Cardiac muscle cell (in vitro differentiated cells and primary cell): Measurements from ENCODE around the gene ESYT1. TPM values are rescaled to one million over a fixed set of nuclear protein-coding genes. Genes with fewer than 3 reads are reported as not detected.

Experiments used
- DNase-seq, 2 donors: peaks; one replicate each; pipeline versions ENCODE4 v3.0.0 to v3.0.0-alpha.2; 2010 to 2017; ENCODE audit warnings: low read depth in 1 of 2, low spot score in 1 of 2
- H3K27ac ChIP-seq: fragments of 200-600 bp; sonication (generic); 2 replicates; pipeline ENCODE4 v1.5.1; 2016
- H3K27me3 ChIP-seq: fragments of 200-600 bp; sonication (generic); 2 replicates; pipeline ENCODE4 v1.6.0; 2016; ENCODE audit warnings: control low read depth
- H3K36me3 ChIP-seq: fragments of 200-600 bp; sonication (generic); 2 replicates; pipeline ENCODE4 v1.5.1; 2016; ENCODE audit warnings: control low read depth
- H3K4me1 ChIP-seq: fragments of 200-600 bp; sonication (generic); 2 replicates; pipeline ENCODE4 v1.8.1; 2017; ENCODE audit warnings: low read depth, mild to moderate bottlenecking, mixed run types
- H3K4me3 ChIP-seq: fragments of 200-600 bp; sonication (generic); 2 replicates; pipeline ENCODE4 v1.5.1; 2016; ENCODE audit warnings: mild to moderate bottlenecking
- H3K9me3 ChIP-seq: fragments of 200-600 bp; sonication (generic); 2 replicates; pipeline ENCODE4 v1.5.1; 2017; ENCODE audit warnings: low read depth, mild to moderate bottlenecking, control low read depth
- polyA plus RNA-seq: library from polyadenylated mRNA; unstranded; fragments of >200 nt; fragmentation: Nextera tagmentation; extraction: Ambion mirVana; gene quantifications from 2 replicates; pipeline ENCODE4 v1.2.1, GENCODE V29; 2016
- total RNA-seq: library from RNA; depleted of rRNA; stranded (reverse); fragments of >200 nt; gene quantifications from 2 replicates; pipeline ENCODE4 v1.2.3, GENCODE V29; 2016
- TF ChIP-seq, protein P1 (sequence below): IDR thresholded peaks from 2 replicates; pipeline ENCODE4 v1.5.1; 2012; ENCODE audit warnings: low read depth, mild to moderate bottlenecking, low read length

ESYT1 gene
- total and polyA plus RNA-seq, 2 experiments from 2014 or later = 52.0 to 107 TPM

DNA sequence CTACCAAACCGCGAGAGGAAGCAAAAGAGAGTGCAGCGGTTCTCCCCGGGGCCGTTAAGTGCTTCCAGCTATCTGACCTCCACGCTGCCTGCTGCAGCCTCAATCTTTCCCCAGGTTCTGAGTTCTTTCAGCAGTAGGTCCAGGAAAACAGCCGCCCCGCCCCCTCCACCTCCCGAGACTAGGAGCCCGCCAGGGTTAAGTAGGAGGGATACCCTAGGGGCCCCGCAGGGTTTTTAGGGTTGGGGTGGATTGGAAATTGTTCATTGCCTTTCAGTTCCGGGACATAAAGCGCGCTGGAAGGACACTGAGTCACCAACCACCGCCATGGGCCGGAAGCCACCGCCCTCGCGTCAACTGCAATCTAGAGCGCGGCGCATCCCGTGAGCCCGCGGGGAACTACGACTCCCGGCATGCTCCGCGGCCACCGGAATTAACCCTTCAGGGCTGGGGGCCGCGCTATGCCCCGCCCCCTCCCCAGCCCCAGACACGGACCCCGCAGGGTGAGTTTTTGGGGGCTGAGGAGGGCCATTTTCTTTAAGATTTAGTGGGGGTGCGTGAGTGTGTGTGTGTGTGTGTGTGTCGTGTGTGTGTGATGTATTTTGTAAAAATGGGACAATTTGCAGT is 24.2 kb downstream of the ESYT1 start, which contains the start of gene MYL6B:
TSS of gene MYL6B (plus strand) at position 456 of the 624 bp plus-strand sequence. CDS start 1,332 bp downstream, outside the sequence.
- Histone ChIP-seq H3K27ac (peak within 1 kb of the TSS; percentile 82), H3K36me3 (peaks cover 9% of the 10 kb centered on the region), H3K4me1 (peaks cover 8% of the 10 kb centered on the region), H3K4me3 (peak within 1 kb of the TSS; percentile 79), H3K9me3 (no peaks in the 10 kb centered on the region), H3K27me3 (no peaks in the 10 kb centered on the region)
- TF ChIP-seq, protein P1, sequence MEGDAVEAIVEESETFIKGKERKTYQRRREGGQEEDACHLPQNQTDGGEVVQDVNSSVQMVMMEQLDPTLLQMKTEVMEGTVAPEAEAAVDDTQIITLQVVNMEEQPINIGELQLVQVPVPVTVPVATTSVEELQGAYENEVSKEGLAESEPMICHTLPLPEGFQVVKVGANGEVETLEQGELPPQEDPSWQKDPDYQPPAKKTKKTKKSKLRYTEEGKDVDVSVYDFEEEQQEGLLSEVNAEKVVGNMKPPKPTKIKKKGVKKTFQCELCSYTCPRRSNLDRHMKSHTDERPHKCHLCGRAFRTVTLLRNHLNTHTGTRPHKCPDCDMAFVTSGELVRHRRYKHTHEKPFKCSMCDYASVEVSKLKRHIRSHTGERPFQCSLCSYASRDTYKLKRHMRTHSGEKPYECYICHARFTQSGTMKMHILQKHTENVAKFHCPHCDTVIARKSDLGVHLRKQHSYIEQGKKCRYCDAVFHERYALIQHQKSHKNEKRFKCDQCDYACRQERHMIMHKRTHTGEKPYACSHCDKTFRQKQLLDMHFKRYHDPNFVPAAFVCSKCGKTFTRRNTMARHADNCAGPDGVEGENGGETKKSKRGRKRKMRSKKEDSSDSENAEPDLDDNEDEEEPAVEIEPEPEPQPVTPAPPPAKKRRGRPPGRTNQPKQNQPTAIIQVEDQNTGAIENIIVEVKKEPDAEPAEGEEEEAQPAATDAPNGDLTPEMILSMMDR = no peak
- peak; percentile 92 to 94 for DNase-seq

GRCh38 chr12:56152756-56153677 is 24.9 kb downstream of the ESYT1 start:
- peak in 1 of 2 donors; percentile 24 for DNase-seq
- Histone ChIP-seq H3K27ac (no peak overlapping the region), H3K4me1 (peaks cover 11% of the 10 kb centered on the region), H3K27me3 (no peaks in the 10 kb centered on the region), H3K9me3 (no peaks in the 10 kb centered on the region), H3K4me3 (peak overlapping the region; percentile 79), H3K36me3 (peaks cover 9% of the 10 kb centered on the region)
- TF ChIP-seq, protein P1 = no peak

GRCh38 chr12:56153678-56154065 is 25.6 kb downstream of the ESYT1 start:
- TF ChIP-seq, protein P1 = no peak
- Histone ChIP-seq H3K4me3 (no peak overlapping the region), H3K4me1 (peaks cover 11% of the 10 kb centered on the region), H3K27ac (no peak overlapping the region), H3K27me3 (no peaks in the 10 kb centered on the region), H3K36me3 (peaks cover 11% of the 10 kb centered on the region), H3K9me3 (no peaks in the 10 kb centered on the region)
- no peak for DNase-seq

DNA sequence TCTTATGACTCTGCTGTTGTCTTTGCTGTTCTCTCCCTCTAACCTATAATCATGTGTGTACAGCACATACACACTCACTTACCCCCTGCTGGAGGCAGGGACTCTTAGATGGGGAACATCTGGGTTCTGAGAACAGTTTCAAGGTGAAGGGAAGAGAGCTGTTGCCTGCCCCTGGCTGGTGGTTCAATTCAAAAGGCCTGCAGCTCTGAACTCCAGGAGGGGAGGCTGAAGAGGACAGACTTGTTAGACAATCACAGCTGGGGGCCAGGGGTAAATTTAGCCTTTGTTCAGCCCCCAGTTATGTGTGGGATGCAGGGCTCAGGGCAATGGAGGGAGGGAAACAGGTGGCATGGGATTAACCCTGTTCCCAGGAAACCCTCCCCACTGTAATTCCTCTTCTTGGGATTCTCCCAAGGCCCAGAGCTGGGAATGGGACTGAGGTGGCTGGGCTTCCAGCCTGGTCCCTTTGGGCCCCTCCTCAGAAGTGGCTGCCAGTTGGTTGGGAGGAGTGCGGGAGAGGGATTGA is 26.2 kb downstream of the ESYT1 start:
- Histone ChIP-seq H3K4me3 (no peak overlapping the region), H3K36me3 (peaks cover 15% of the 10 kb centered on the region), H3K4me1 (peaks cover 11% of the 10 kb centered on the region), H3K27ac (no peak overlapping the region), H3K27me3 (no peaks in the 10 kb centered on the region), H3K9me3 (no peaks in the 10 kb centered on the region)
- no peak for DNase-seq
- TF ChIP-seq, protein P1 = no peak

- Histone ChIP-seq H3K4me3 (no peak overlapping the region), H3K36me3 (peaks cover 16% of the 10 kb centered on the region), H3K9me3 (no peaks in the 10 kb centered on the region), H3K27me3 (no peaks in the 10 kb centered on the region), H3K4me1 (peaks cover 16% of the 10 kb centered on the region), H3K27ac (no peak overlapping the region)
- DNase-seq = no peak
- TF ChIP-seq, protein P1 = no peak
Observed at GRCh38 chr12:56154818-56155217, 26.8 kb downstream of the ESYT1 start.
